Esophagus muscularis mucosa (tissue), 4 donors: ENCODE data around the gene EEA1. TPM values are rescaled to one million over a fixed set of nuclear protein-coding genes. Genes with fewer than 3 reads are reported as not detected.

Source experiments
- DNase-seq: peaks from one replicate; pipeline ENCODE4 v3.0.0-alpha.2; 2017; ENCODE audit errors: extremely low spot score
- H3K27ac ChIP-seq, 4 donors: fragments of 200-600 bp; sonication (generic); replicated peaks in 1 of 4; 1 replicate in 3 of 4; 2 replicates in 1 of 4; pipeline ENCODE4 v1.5.1; 2016 to 2019; ENCODE audit warnings: mild to moderate bottlenecking in 1 of 4
- H3K27me3 ChIP-seq, 4 donors: fragments of 200-600 bp; sonication (generic); one replicate each; pipeline versions ENCODE4 v1.5.1 to v1.6.0; 2016 to 2019
- H3K36me3 ChIP-seq, 4 donors: fragments of 200-600 bp; sonication (generic); one replicate each; pipeline ENCODE4 v1.5.1; 2016 to 2019
- H3K4me1 ChIP-seq, 4 donors: fragments of 200-600 bp; sonication (generic); one replicate each; pipeline ENCODE4 v1.5.1; 2016 to 2019
- H3K4me3 ChIP-seq, 4 donors: fragments of 200-600 bp; sonication (generic); 1 replicate in 2 of 4; 2 replicates in 2 of 4; pipeline ENCODE4 v1.5.1; 2016 to 2019; ENCODE audit warnings: mild to moderate bottlenecking in 4 of 4, moderate library complexity in 1 of 4
- H3K9me3 ChIP-seq, 4 donors: fragments of 200-600 bp; sonication (generic); 1 replicate in 3 of 4; 2 replicates in 1 of 4; pipeline ENCODE4 v1.5.1; 2016 to 2019
- CTCF ChIP-seq, 3 experiments: fragments of 200-600 bp in 2 of 3; fragments of 450-650 bp in 1 of 3; sonication (generic) in 2 of 3; IDR thresholded peaks; one replicate each; pipeline ENCODE4 v1.5.1; 2017 to 2019; ENCODE audit warnings: antibody characterized with exemption in 3 of 3, mild to moderate bottlenecking in 2 of 3, moderate library complexity in 1 of 3
- EP300 ChIP-seq: sonication (generic); formaldehyde crosslinking; IDR thresholded peaks from one replicate; pipeline ENCODE4 v1.6.1; 2017; ENCODE audit warnings: antibody characterized with exemption
- POLR2A ChIP-seq: fragments of 450-650 bp; IDR thresholded peaks from one replicate; pipeline ENCODE4 v1.6.1; 2017; ENCODE audit warnings: antibody characterized with exemption, moderate library complexity, mild to moderate bottlenecking, low read depth
- POLR2AphosphoS5 ChIP-seq, 2 donors: sonication (generic); formaldehyde crosslinking; IDR thresholded peaks; one replicate each; pipeline ENCODE4 v1.6.1; 2017; ENCODE audit warnings: antibody characterized with exemption in 2 of 2
- WGBS: methylation state at CpG from one replicate; pipeline ENCODE4 v1.1.5; 2018; 5-methylcytosine and 5-hydroxymethylcytosine counted together
- intact Hi-C: fragments of 100-400 bp; cut with DNase I; formaldehyde crosslinking; loops from one replicate; pipeline ENCODE4 v1.15.1; 2023
- total RNA-seq, 4 donors: library from RNA; depleted of rRNA; stranded (reverse); fragments of >200 nt; gene quantifications; one replicate each; pipeline versions ENCODE4 v1.1.0 to v1.2.1, GENCODE V29; 2016

Gene EEA1
- 10 to 100 TPM; 15.7 to 31.1 (median 24.1) TPM for total RNA-seq

GRCh38 chr12:92928962-92929915 lies at the start of gene EEA1:
Gene EEA1, minus strand, starts transcription at chr12:92929295. Its CDS starts 229 bp downstream, at chr12:92929066.
- Histone ChIP-seq H3K4me1 (peaks cover 19 to 45% (median 32%) of the 10 kb centered on the region in 4 donors), H3K4me3 (peak within 1 kb of the TSS; percentile 91 to 99 (median 92)), H3K27me3 (no peaks in the 10 kb centered on the region), H3K27ac (peak within 1 kb of the TSS; percentile 99 to 100 (median 99)), H3K9me3 (no peaks in the 10 kb centered on the region), H3K36me3 (no peaks in the 10 kb centered on the region)
- intact Hi-C loops, result loop anchor here (5.0 kb wide), 1 partner anchor 37 kb away; no protein-coding TSS in a partner anchor
- WGBS, result 0% methylated on average over 24 of the region's 98 CpGs
- DNase-seq, result peak; percentile 98
- TF ChIP-seq POLR2A (peak; percentile 75), POLR2AphosphoS5 (IDR thresholded peaks at IDR 0.05) (peak; percentile 96 to 98), EP300 (no peak), CTCF (IDR thresholded peaks at IDR 0.05) (peak; percentile 15 to 27 (median 18))

- intact Hi-C loops, result no loop called here
- no peaks in the 10 kb centered on the region for H3K36me3 ChIP-seq
Measured at GRCh38 chr12:92978607-92979006, 49.5 kb upstream of the EEA1 start.

GRCh38 chr12:92977326-92977725 lies 48.2 kb upstream of the EEA1 start:
- intact Hi-C loops, result no loop called here
- Histone ChIP-seq H3K27ac (no peak overlapping the region), H3K36me3 (no peaks in the 10 kb centered on the region), H3K9me3 (peaks cover 0 to 20% (median 9%) of the 10 kb centered on the region in 4 donors), H3K4me3 (no peak overlapping the region), H3K27me3 (no peaks in the 10 kb centered on the region), H3K4me1 (peaks cover 0 to under 1% (median 0%) of the 10 kb centered on the region in 4 donors)
- 81% methylated on average over 5 of the region's 5 CpGs for WGBS
- TF ChIP-seq POLR2A, result no peak
- no peak for TF ChIP-seq POLR2AphosphoS5 (IDR thresholded peaks at IDR 0.05)
- no peak for TF ChIP-seq EP300
- TF ChIP-seq CTCF (IDR thresholded peaks at IDR 0.05), result no peak
- DNase-seq, result no peak

More at GRCh38 chr12:92978607-92979006, 49.5 kb upstream of the EEA1 start:
- no peak for TF ChIP-seq POLR2AphosphoS5 (IDR thresholded peaks at IDR 0.05)
- TF ChIP-seq CTCF (IDR thresholded peaks at IDR 0.05), result no peak
- no peak for TF ChIP-seq POLR2A
- TF ChIP-seq EP300, result no peak
- Histone ChIP-seq H3K9me3 (peaks cover 0 to 21% (median 9%) of the 10 kb centered on the region in 4 donors), H3K27ac (no peak overlapping the region), H3K4me3 (no peak overlapping the region), H3K4me1 (no peaks in the 10 kb centered on the region), H3K27me3 (no peaks in the 10 kb centered on the region)
- WGBS, result 78% methylated on average over 2 of the region's 2 CpGs
- no peak for DNase-seq

GRCh38 chr12:92974759-92975158 lies 45.7 kb upstream of the EEA1 start:
- DNase-seq, result no peak
- Histone ChIP-seq H3K4me3 (no peak overlapping the region), H3K4me1 (peaks cover 0 to 6% (median 0%) of the 10 kb centered on the region in 4 donors), H3K27ac (no peak overlapping the region), H3K9me3 (peaks cover 0 to 8% (median 2%) of the 10 kb centered on the region in 4 donors), H3K27me3 (no peaks in the 10 kb centered on the region), H3K36me3 (no peaks in the 10 kb centered on the region)
- TF ChIP-seq EP300 (no peak), CTCF (IDR thresholded peaks at IDR 0.05) (no peak), POLR2AphosphoS5 (IDR thresholded peaks at IDR 0.05) (no peak), POLR2A (no peak)
- intact Hi-C loops, result no loop called here
- WGBS, result 100% methylated on average over 1 of the region's 1 CpG
